BLaER1 treated with 17β-estradiol and CSF1 and Interleukin-3, amounts not matched to agents 10 nM and 100 nM (cell line): ENCODE data around the gene MTFP1.

Experiments
- H3K27ac ChIP-seq, 11 experiments: shearing (Covaris generic); formaldehyde crosslinking; 2 replicates each; pipeline ENCODE4 v1.8.1; 2022
- H3K27me3 ChIP-seq, 11 experiments: shearing (Covaris generic); formaldehyde crosslinking; 2 replicates each; pipeline ENCODE4 v1.8.1; 2022
- H3K36me3 ChIP-seq, 11 experiments: shearing (Covaris generic); formaldehyde crosslinking; 2 replicates each; pipeline ENCODE4 v1.8.1; 2022
- H3K4me1 ChIP-seq, 10 experiments: shearing (Covaris generic); formaldehyde crosslinking; 2 replicates each; pipeline ENCODE4 v1.8.1; 2022
- H3K4me2 ChIP-seq, 11 experiments: shearing (Covaris generic); formaldehyde crosslinking; 2 replicates each; pipeline ENCODE4 v1.8.1; 2022
- H3K4me3 ChIP-seq, 10 experiments: shearing (Covaris generic); formaldehyde crosslinking; 2 replicates each; pipeline ENCODE4 v1.8.1; 2022
- H3K9ac ChIP-seq, 11 experiments: shearing (Covaris generic); formaldehyde crosslinking; 2 replicates each; pipeline ENCODE4 v1.8.1; 2022
- H3K9me3 ChIP-seq, 11 experiments: shearing (Covaris generic); formaldehyde crosslinking; replicated peaks in 1 of 11; 2 replicates each; pipeline ENCODE4 v1.8.1; 2022
- H4K20me1 ChIP-seq, 11 experiments: shearing (Covaris generic); formaldehyde crosslinking; 2 replicates each; pipeline ENCODE4 v1.8.1; 2022
- Cebpa-rat ChIP-seq, 11 experiments: shearing (Covaris generic); IDR thresholded peaks; 2 replicates each; pipeline ENCODE4 v1.8.1; 2022

The MTFP1 gene

DNA sequence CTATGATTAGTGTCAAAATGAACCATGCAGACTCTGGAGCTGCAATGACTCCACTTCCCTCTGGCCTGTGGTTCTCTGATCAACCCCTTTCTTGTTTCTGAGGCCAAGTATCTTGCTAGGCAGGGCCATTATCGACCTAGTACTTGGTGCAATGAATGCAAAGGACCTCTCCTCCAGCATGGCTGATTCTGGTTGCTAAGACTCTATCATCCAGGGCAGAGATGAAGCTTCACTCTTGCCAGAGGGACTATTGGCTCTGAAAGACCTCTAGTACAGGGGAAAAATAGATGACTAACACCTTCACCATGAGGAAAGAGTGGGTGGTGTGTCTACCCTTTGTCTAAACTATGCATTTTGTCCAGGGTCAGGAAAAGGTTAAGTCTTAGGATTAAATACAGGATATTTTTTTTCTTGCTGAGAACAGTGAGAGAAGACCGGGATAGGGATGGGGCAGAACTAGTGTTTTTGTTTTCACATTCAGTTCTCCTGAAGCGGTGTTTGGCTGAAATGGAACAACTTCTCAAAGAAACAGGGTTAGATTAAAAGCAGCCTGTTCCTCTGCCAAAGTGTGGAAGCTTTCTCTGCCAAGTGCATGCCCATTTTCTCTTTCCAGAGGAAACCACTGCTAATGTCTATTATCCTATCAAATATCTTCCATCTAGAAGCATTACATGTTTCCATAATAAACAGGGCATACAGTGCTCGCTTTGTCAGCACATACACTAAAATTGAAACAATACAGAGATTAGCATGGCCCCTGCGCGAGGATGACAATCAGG lies 5.0 kb upstream of the MTFP1 start:
- Histone ChIP-seq H3K4me1 (peaks cover 36 to 52% (median 46%) of the 10 kb centered on the region in 10 experiments), H3K9ac (peak overlapping the region in 2 of 11 experiments; percentile 46 to 85; a peak in 2 of 22 replicates), H4K20me1 (no peaks in the 10 kb centered on the region), H3K4me2 (peak overlapping the region in 5 of 11 experiments; percentile 46 to 100 (median 97); a peak in 11 of 22 replicates), H3K27ac (no peak overlapping the region; a peak in 1 of 22 replicates), H3K36me3 (peaks cover 29 to 48% (median 39%) of the 10 kb centered on the region in 11 experiments), H3K9me3 (no peaks in the 10 kb centered on the region), H3K4me3 (no peak overlapping the region), H3K27me3 (no peaks in the 10 kb centered on the region)
- TF ChIP-seq Cebpa-rat (IDR thresholded peaks at IDR 0.05) = no peak

DNA sequence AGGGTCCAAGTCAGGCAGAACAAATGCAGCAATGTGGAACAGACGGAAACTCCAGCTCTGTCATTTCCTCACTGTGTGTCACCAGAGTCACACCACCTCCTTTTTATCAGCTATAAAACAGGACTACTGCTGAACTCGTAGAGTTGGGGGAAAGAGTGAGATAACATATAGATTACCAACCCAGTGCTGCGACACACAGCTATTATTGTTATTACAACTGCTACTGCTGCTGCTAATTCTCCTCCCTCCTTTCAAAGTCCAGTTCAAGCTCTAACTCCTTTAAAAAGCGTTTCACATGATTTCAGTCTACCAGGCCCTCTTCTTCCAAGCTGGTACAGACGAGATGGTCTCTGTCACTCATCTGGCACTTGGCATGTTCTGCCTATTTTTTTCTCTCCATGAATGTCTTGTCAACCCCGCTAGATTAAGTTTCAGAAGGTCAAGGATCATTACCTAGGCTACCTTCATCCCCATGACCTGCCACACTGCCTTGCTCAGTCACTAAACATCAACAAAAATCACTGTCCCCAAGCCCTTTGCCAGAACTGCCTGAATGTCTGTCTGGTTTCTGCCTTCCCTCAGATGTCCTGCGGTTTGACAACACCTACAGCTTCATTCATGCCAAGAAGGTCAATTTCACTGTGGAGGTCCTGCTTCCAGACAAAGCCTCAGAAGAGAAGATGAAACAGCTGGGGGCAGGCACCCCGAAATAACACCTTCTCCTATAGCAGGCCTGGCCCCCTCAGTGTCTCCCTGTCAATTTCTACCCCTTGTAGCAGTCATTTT lies 3.7 kb upstream of the MTFP1 start:
- Histone ChIP-seq H3K36me3 (peaks cover 22 to 35% (median 27%) of the 10 kb centered on the region in 11 experiments), H3K9me3 (no peaks in the 10 kb centered on the region), H3K4me2 (peak overlapping the region; percentile 92 to 100 (median 97)), H3K4me1 (peaks cover 39 to 62% (median 53%) of the 10 kb centered on the region in 10 experiments), H3K27me3 (no peaks in the 10 kb centered on the region), H3K4me3 (peak overlapping the region in 6 of 10 experiments; percentile 65 to 95 (median 79); a peak in 7 of 20 replicates), H3K27ac (peak overlapping the region in 10 of 11 experiments; percentile 12 to 97 (median 90); a peak in 20 of 22 replicates), H3K9ac (peak overlapping the region; percentile 85 to 91 (median 88); a peak in 21 of 22 replicates), H4K20me1 (peaks cover 0 to 4% (median 3%) of the 10 kb centered on the region in 11 experiments; a peak in 15 of 22 replicates)
- TF ChIP-seq Cebpa-rat (IDR thresholded peaks at IDR 0.05) = no peak

DNA sequence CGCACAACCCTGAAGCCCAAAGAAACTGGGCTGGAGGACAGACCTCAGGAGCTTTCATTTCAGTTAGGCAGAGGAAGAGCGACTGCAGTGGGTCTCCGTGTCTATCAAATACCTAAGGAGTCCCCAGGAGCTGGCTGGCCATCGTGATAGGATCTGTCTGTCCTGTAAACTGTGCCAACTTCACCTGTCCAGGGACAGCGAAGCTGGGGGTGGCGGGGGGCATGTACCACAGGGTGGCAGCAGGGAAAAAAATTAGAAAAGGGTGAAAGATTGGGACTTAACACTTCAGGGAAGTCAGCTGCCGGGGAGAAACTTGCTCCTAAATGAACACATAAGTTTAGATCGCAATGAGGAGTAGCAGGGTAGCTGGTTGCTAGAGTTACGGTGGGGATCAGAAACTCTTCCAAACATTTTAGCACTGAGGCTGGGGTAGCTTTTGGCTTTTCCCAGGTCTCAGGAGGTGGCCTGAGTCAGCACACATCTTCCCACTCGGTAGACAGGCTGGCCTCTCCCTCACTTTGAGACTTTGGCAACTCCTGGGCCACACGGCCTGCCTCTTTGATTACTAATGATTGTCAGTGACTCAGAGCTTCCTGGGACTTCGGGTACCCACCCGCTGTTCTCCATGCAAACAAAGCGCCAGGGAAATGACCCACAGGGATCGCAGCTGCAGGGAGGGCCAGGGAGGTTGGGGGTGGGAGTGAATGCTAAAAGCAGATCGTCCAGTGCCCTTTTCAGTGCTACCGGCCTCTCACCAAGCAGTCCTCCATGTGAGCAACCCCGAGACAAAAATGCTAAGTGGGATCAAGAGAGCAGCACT lies 2.9 kb upstream of the MTFP1 start:
- TF ChIP-seq Cebpa-rat (IDR thresholded peaks at IDR 0.05) = no peak
- Histone ChIP-seq H3K9me3 (no peaks in the 10 kb centered on the region), H3K36me3 (peaks cover 23 to 35% (median 27%) of the 10 kb centered on the region in 11 experiments)

GRCh38 chr22:30423301-30423958 lies 2.1 kb upstream of the MTFP1 start:
- peaks cover 0 to 19% (median 17%) of the 10 kb centered on the region in 11 experiments; a peak in 17 of 22 replicates for H4K20me1 ChIP-seq
- peaks cover 23 to 35% (median 27%) of the 10 kb centered on the region in 11 experiments for H3K36me3 ChIP-seq
- H3K27ac ChIP-seq = peak overlapping the region; percentile 80 to 97 (median 90)
- H3K9me3 ChIP-seq = no peaks in the 10 kb centered on the region
- H3K4me3 ChIP-seq = peak overlapping the region; percentile 65 to 95 (median 82)
- H3K4me1 ChIP-seq = peaks cover 45 to 68% (median 59%) of the 10 kb centered on the region in 10 experiments
- no peak for TF ChIP-seq Cebpa-rat (IDR thresholded peaks at IDR 0.05)
- H3K27me3 ChIP-seq = no peaks in the 10 kb centered on the region
- peak overlapping the region; percentile 85 to 91 (median 88) for H3K9ac ChIP-seq
- peak overlapping the region; percentile 92 to 100 (median 97) for H3K4me2 ChIP-seq

More for the DNA sequence above, 2.9 kb upstream of the MTFP1 start:
- peak overlapping the region; percentile 65 to 95 (median 82) for H3K4me3 ChIP-seq
- H3K9ac ChIP-seq = peak overlapping the region; percentile 85 to 91 (median 88)
- peaks cover 45 to 68% (median 59%) of the 10 kb centered on the region in 10 experiments for H3K4me1 ChIP-seq
- H3K4me2 ChIP-seq = peak overlapping the region; percentile 92 to 100 (median 97)
- peaks cover 0 to 12% (median 10%) of the 10 kb centered on the region in 11 experiments; a peak in 16 of 22 replicates for H4K20me1 ChIP-seq
- H3K27ac ChIP-seq = peak overlapping the region; percentile 80 to 97 (median 90)
- H3K27me3 ChIP-seq = no peaks in the 10 kb centered on the region

DNA sequence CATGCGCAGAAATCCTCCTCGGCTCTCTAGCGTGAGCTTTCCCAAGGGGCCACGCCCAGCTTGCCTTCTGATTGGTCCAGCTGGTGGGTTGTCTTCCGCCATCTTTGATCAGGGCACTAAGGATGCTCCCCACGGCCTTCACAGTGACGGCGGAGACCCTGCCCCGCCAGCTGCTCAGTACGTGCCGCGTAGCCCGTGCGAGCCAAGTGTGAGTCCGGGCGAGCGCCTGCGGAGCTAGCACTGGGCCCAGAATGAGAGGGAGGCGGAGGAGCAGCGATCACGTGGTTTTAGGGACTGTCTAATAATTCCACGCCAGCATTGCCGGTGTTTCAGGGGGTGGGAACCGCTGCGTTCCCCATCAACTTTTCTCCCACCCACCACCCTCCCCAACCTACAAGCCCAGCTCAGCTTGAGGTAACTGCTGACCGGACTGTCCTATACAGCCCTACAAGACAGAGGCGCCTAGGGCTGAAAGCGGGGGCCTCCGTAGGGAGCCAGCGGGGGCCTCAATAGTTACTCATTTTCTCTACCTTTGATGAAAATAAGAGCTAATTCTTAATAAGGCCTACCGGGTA lies 1.5 kb upstream of the MTFP1 start:
- Histone ChIP-seq H3K4me2 (peak overlapping the region; percentile 92 to 100 (median 97)), H3K27me3 (no peaks in the 10 kb centered on the region), H3K4me3 (peak overlapping the region; percentile 73 to 95 (median 84)), H3K27ac (peak overlapping the region; percentile 80 to 97 (median 90); a peak in 21 of 22 replicates), H3K36me3 (peaks cover 23 to 35% (median 27%) of the 10 kb centered on the region in 11 experiments), H3K9me3 (no peaks in the 10 kb centered on the region), H4K20me1 (peaks cover 0 to 25% (median 23%) of the 10 kb centered on the region in 11 experiments; a peak in 17 of 22 replicates), H3K4me1 (peaks cover 45 to 68% (median 59%) of the 10 kb centered on the region in 10 experiments), H3K9ac (peak overlapping the region; percentile 85 to 92 (median 90))
- TF ChIP-seq Cebpa-rat (IDR thresholded peaks at IDR 0.05) = no peak

GRCh38 chr22:30424534-30425326 lies 838 bp upstream of the MTFP1 start:
- peak overlapping the region; percentile 85 to 92 (median 90) for H3K9ac ChIP-seq
- peaks cover 45 to 68% (median 59%) of the 10 kb centered on the region in 10 experiments for H3K4me1 ChIP-seq
- H3K36me3 ChIP-seq = peaks cover 24 to 37% (median 30%) of the 10 kb centered on the region in 11 experiments; a peak in 21 of 22 replicates
- H3K4me3 ChIP-seq = peak overlapping the region; percentile 73 to 95 (median 84)
- no peak for TF ChIP-seq Cebpa-rat (IDR thresholded peaks at IDR 0.05)
- peak overlapping the region; percentile 73 to 100 (median 86) for H3K4me2 ChIP-seq
- no peaks in the 10 kb centered on the region for H3K27me3 ChIP-seq
- H3K9me3 ChIP-seq = no peaks in the 10 kb centered on the region
- peaks cover 0 to 32% (median 25%) of the 10 kb centered on the region in 11 experiments; a peak in 17 of 22 replicates for H4K20me1 ChIP-seq
- H3K27ac ChIP-seq = peak overlapping the region; percentile 69 to 97 (median 90); a peak in 20 of 22 replicates

- H3K27ac ChIP-seq = peak overlapping the region; percentile 69 to 97 (median 87); a peak in 21 of 22 replicates
- peak overlapping the region; percentile 73 to 95 (median 84) for H3K4me3 ChIP-seq
- H3K27me3 ChIP-seq = no peaks in the 10 kb centered on the region
- H3K9me3 ChIP-seq = no peaks in the 10 kb centered on the region
- H3K36me3 ChIP-seq = peaks cover 24 to 40% (median 32%) of the 10 kb centered on the region in 11 experiments; a peak in 21 of 22 replicates
- H3K4me2 ChIP-seq = peak overlapping the region; percentile 73 to 100 (median 86)
- TF ChIP-seq Cebpa-rat (IDR thresholded peaks at IDR 0.05) = no peak
- peak overlapping the region; percentile 85 to 92 (median 90) for H3K9ac ChIP-seq
- peaks cover 0 to 38% (median 25%) of the 10 kb centered on the region in 11 experiments; a peak in 17 of 22 replicates for H4K20me1 ChIP-seq
- H3K4me1 ChIP-seq = peaks cover 45 to 62% (median 59%) of the 10 kb centered on the region in 10 experiments
Observed at GRCh38 chr22:30425327-30425615, 297 bp upstream of the MTFP1 start.
